ENCODE measurements around the gene UBP1.
"Not testable (repeated sequence)": the region's sequence is repeated elsewhere in the genome, so short reads cannot be mapped to it uniquely, and the experiment has no call there.

UBP1 gene

GRCh38 chr3:33458446-33458845, 18.2 kb upstream of the UBP1 start:
- Histone ChIP-seq H3K27ac (ENCODE audit: poor library complexity, severe bottlenecking) (no peak overlapping the region), H3K4me1 (ENCODE audit: insufficient read depth, poor library complexity, severe bottlenecking) (no peaks in the 10 kb centered on the region), H3K4me3 (ENCODE audit: severe bottlenecking) (no peak overlapping the region), H3K36me3 (ENCODE audit: low read depth) (no peaks in the 10 kb centered on the region), H3K27me3 (ENCODE audit: insufficient read depth, poor library complexity, severe bottlenecking) (no peaks in the 10 kb centered on the region), H3K9me3 (ENCODE audit: severe bottlenecking) (peaks cover 9% of the 10 kb centered on the region)
- DNase-seq (ENCODE audit: low spot score) = no peak
- no peak for TF ChIP-seq CTCF (IDR thresholded peaks at IDR 0.05; ENCODE audit: poor library complexity, severe bottlenecking)
- ATAC-seq (ENCODE audit: low read depth) = no peak

GRCh38 chr3:33456756-33457155, 16.6 kb upstream of the UBP1 start:
- Histone ChIP-seq H3K36me3 (ENCODE audit: low read depth) (no peaks in the 10 kb centered on the region), H3K27ac (ENCODE audit: poor library complexity, severe bottlenecking) (no peak overlapping the region), H3K4me3 (ENCODE audit: severe bottlenecking) (no peak overlapping the region), H3K4me1 (ENCODE audit: insufficient read depth, poor library complexity, severe bottlenecking) (no peaks in the 10 kb centered on the region), H3K27me3 (ENCODE audit: insufficient read depth, poor library complexity, severe bottlenecking) (no peaks in the 10 kb centered on the region), H3K9me3 (ENCODE audit: severe bottlenecking) (peaks cover 9% of the 10 kb centered on the region)
- no peak for DNase-seq (ENCODE audit: low spot score)
- TF ChIP-seq CTCF (IDR thresholded peaks at IDR 0.05; ENCODE audit: poor library complexity, severe bottlenecking) = no peak
- ATAC-seq (ENCODE audit: low read depth) = no peak

GRCh38 chr3:33453331-33453761, 13.1 kb upstream of the UBP1 start:
- H3K27me3 ChIP-seq (ENCODE audit: insufficient read depth, poor library complexity, severe bottlenecking) = no peaks in the 10 kb centered on the region
- TF ChIP-seq CTCF (IDR thresholded peaks at IDR 0.05; ENCODE audit: poor library complexity, severe bottlenecking) = no peak

GRCh38 chr3:33451994-33452393, 11.8 kb upstream of the UBP1 start:
- not testable (repeated sequence) for DNase-seq (ENCODE audit: low spot score); H3K27me3 ChIP-seq (ENCODE audit: insufficient read depth, poor library complexity, severe bottlenecking); H3K36me3 ChIP-seq (ENCODE audit: low read depth); H3K4me1 ChIP-seq (ENCODE audit: insufficient read depth, poor library complexity, severe bottlenecking); H3K27ac ChIP-seq (ENCODE audit: poor library complexity, severe bottlenecking); H3K4me3 ChIP-seq (ENCODE audit: severe bottlenecking); H3K9me3 ChIP-seq (ENCODE audit: severe bottlenecking); ATAC-seq (ENCODE audit: low read depth)

More at GRCh38 chr3:33453331-33453761, 13.1 kb upstream of the UBP1 start:
- H3K4me3 ChIP-seq (ENCODE audit: severe bottlenecking) = no peak overlapping the region
- H3K9me3 ChIP-seq (ENCODE audit: severe bottlenecking) = no peaks in the 10 kb centered on the region
- DNase-seq (ENCODE audit: low spot score) (no peak), ATAC-seq (ENCODE audit: low read depth) (no peak)
- H3K4me1 ChIP-seq (ENCODE audit: insufficient read depth, poor library complexity, severe bottlenecking) = no peaks in the 10 kb centered on the region
- H3K27ac ChIP-seq (ENCODE audit: poor library complexity, severe bottlenecking) = no peak overlapping the region
- no peaks in the 10 kb centered on the region for H3K36me3 ChIP-seq (ENCODE audit: low read depth)

- no peaks in the 10 kb centered on the region for H3K4me1 ChIP-seq (ENCODE audit: insufficient read depth, poor library complexity, severe bottlenecking)
- no peak for TF ChIP-seq CTCF (IDR thresholded peaks at IDR 0.05; ENCODE audit: poor library complexity, severe bottlenecking)
- ATAC-seq (ENCODE audit: low read depth) (no peak), DNase-seq (ENCODE audit: low spot score) (no peak)
- H3K36me3 ChIP-seq (ENCODE audit: low read depth) = no peaks in the 10 kb centered on the region
- H3K27ac ChIP-seq (ENCODE audit: poor library complexity, severe bottlenecking) = no peak overlapping the region
- no peaks in the 10 kb centered on the region for H3K27me3 ChIP-seq (ENCODE audit: insufficient read depth, poor library complexity, severe bottlenecking)
- no peak overlapping the region for H3K4me3 ChIP-seq (ENCODE audit: severe bottlenecking)
- H3K9me3 ChIP-seq (ENCODE audit: severe bottlenecking) = no peaks in the 10 kb centered on the region
These were observed 7.8 kb upstream of the UBP1 start for GRCh38 chr3:33447958-33448357.

GRCh38 chr3:33447256-33447625, 7.0 kb upstream of the UBP1 start:
- H3K27me3 ChIP-seq (ENCODE audit: insufficient read depth, poor library complexity, severe bottlenecking); H3K36me3 ChIP-seq (ENCODE audit: low read depth); H3K27ac ChIP-seq (ENCODE audit: poor library complexity, severe bottlenecking); H3K4me1 ChIP-seq (ENCODE audit: insufficient read depth, poor library complexity, severe bottlenecking); ATAC-seq (ENCODE audit: low read depth); H3K9me3 ChIP-seq (ENCODE audit: severe bottlenecking); H3K4me3 ChIP-seq (ENCODE audit: severe bottlenecking); DNase-seq (ENCODE audit: low spot score): not testable (repeated sequence)

Data from RWPE2 (cell line).